Smooth muscle cell (in vitro differentiated cells): ENCODE data around the gene NFATC3. TPM values are rescaled to one million over a fixed set of nuclear protein-coding genes. Genes with fewer than 3 reads are reported as not detected.

Experiments
- DNase-seq: peaks from one replicate; lab custom pipeline; 2025; ENCODE audit not compliant: unreplicated experiment; lab: John Stamatoyannopoulos, UW
- H2AFZ ChIP-seq: fragments of 200-600 bp; sonication (generic); 2 replicates; pipeline ENCODE4 v1.6.0; 2016; ENCODE audit warnings: antibody characterized with exemption, low read depth, mild to moderate bottlenecking
- H3F3A ChIP-seq: fragments of 200-600 bp; sonication (generic); 2 replicates; pipeline ENCODE4 v1.6.0; 2017; ENCODE audit warnings: antibody characterized with exemption, low read depth
- H3K27ac ChIP-seq: fragments of 200-600 bp; sonication (generic); 2 replicates; pipeline ENCODE4 v1.5.1; 2016; ENCODE audit warnings: low read depth, mild to moderate bottlenecking
- H3K27me3 ChIP-seq: fragments of 200-600 bp; sonication (generic); 2 replicates; pipeline ENCODE4 v1.6.1; 2016; ENCODE audit warnings: low read depth, mild to moderate bottlenecking
- H3K36me3 ChIP-seq: fragments of 200-600 bp; sonication (generic); 2 replicates; pipeline ENCODE4 v1.5.1; 2016; ENCODE audit warnings: low read depth
- H3K4me1 ChIP-seq: fragments of 200-600 bp; sonication (generic); 2 replicates; pipeline ENCODE4 v1.5.1; 2016; ENCODE audit warnings: low read depth
- H3K4me2 ChIP-seq: fragments of 200-600 bp; sonication (generic); 2 replicates; pipeline ENCODE4 v1.6.0; 2016; ENCODE audit warnings: mild to moderate bottlenecking
- H3K4me3 ChIP-seq: fragments of 200-600 bp; sonication (generic); 2 replicates; pipeline ENCODE4 v1.5.1; 2016; ENCODE audit warnings: mild to moderate bottlenecking
- H3K79me2 ChIP-seq: fragments of 200-600 bp; sonication (generic); 2 replicates; pipeline ENCODE4 v1.6.0; 2016; ENCODE audit warnings: low read depth, mild to moderate bottlenecking
- H3K9ac ChIP-seq: fragments of 200-600 bp; sonication (generic); 2 replicates; pipeline ENCODE4 v1.6.0; 2016; ENCODE audit warnings: low read depth
- H3K9me3 ChIP-seq: fragments of 200-600 bp; sonication (generic); replicated peaks from 2 replicates; pipeline ENCODE4 v1.5.1; 2016; ENCODE audit warnings: low read depth
- H4K20me1 ChIP-seq: fragments of 200-600 bp; sonication (generic); 2 replicates; pipeline ENCODE4 v1.6.0; 2016; ENCODE audit warnings: low read depth
- WGBS: methylation state at CpG from one replicate; pipeline ENCODE4 v1.1.7; 2016; ENCODE audit warnings: low lambda C conversion rate; 5-methylcytosine and 5-hydroxymethylcytosine counted together
- polyA plus RNA-seq: library from polyadenylated mRNA; unstranded; fragments of >200 nt; fragmentation: Nextera tagmentation; extraction: Ambion mirVana; gene quantifications from 2 replicates; pipeline ENCODE4 v1.2.1, GENCODE V29; 2016
- total RNA-seq: library from RNA; depleted of rRNA; stranded (reverse); fragments of >200 nt; gene quantifications from 2 replicates; pipeline ENCODE4 v1.2.3, GENCODE V29; 2014
- TF ChIP-seq, protein P1 (sequence below): fragments of 200-600 bp; sonication (generic); IDR thresholded peaks from 2 replicates; pipeline ENCODE4 v1.5.1; 2017; ENCODE audit warnings: borderline replicate concordance, mild to moderate bottlenecking, antibody characterized with exemption; ENCODE audit not compliant: insufficient read depth, poor library complexity, severe bottlenecking

The NFATC3 gene
- total and polyA plus RNA-seq, 2 experiments from 2014 or later = 14.7 to 30.2 TPM

- no peak for DNase-seq
- Histone ChIP-seq H4K20me1 (no peaks in the 10 kb centered on the region), H3K4me3 (no peak overlapping the region), H3F3A (no peaks in the 10 kb centered on the region), H3K4me2 (no peak overlapping the region), H3K27ac (no peak overlapping the region), H3K36me3 (no peaks in the 10 kb centered on the region), H2AFZ (no peak overlapping the region), H3K4me1 (peaks cover 4% of the 10 kb centered on the region), H3K27me3 (no peaks in the 10 kb centered on the region), H3K9me3 (no peaks in the 10 kb centered on the region), H3K79me2 (no peaks in the 10 kb centered on the region), H3K9ac (no peak overlapping the region)
- TF ChIP-seq, protein P1, sequence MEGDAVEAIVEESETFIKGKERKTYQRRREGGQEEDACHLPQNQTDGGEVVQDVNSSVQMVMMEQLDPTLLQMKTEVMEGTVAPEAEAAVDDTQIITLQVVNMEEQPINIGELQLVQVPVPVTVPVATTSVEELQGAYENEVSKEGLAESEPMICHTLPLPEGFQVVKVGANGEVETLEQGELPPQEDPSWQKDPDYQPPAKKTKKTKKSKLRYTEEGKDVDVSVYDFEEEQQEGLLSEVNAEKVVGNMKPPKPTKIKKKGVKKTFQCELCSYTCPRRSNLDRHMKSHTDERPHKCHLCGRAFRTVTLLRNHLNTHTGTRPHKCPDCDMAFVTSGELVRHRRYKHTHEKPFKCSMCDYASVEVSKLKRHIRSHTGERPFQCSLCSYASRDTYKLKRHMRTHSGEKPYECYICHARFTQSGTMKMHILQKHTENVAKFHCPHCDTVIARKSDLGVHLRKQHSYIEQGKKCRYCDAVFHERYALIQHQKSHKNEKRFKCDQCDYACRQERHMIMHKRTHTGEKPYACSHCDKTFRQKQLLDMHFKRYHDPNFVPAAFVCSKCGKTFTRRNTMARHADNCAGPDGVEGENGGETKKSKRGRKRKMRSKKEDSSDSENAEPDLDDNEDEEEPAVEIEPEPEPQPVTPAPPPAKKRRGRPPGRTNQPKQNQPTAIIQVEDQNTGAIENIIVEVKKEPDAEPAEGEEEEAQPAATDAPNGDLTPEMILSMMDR = no peak
- WGBS = 90% methylated on average over 9 of the region's 9 CpGs
Measured at GRCh38 chr16:68242926-68243858, 158.0 kb downstream of the NFATC3 start.

GRCh38 chr16:68244481-68244902, 159.3 kb downstream of the NFATC3 start:
- no peaks in the 10 kb centered on the region for H3F3A ChIP-seq
- no peak overlapping the region for H3K27ac ChIP-seq
- TF ChIP-seq, protein P1 = no peak
- no peaks in the 10 kb centered on the region for H3K79me2 ChIP-seq
- H3K27me3 ChIP-seq = no peaks in the 10 kb centered on the region
- DNase-seq = no peak
- WGBS = 18% methylated on average over 20 of the region's 20 CpGs
- peak overlapping the region; percentile 86 for H3K4me3 ChIP-seq
- H4K20me1 ChIP-seq = no peaks in the 10 kb centered on the region
- peak overlapping the region; percentile 42 for H3K9ac ChIP-seq
- H3K36me3 ChIP-seq = no peaks in the 10 kb centered on the region
- peaks cover 4% of the 10 kb centered on the region for H3K4me1 ChIP-seq
- no peaks in the 10 kb centered on the region for H3K9me3 ChIP-seq
- H3K4me2 ChIP-seq = peak overlapping the region; percentile 92
- H2AFZ ChIP-seq = peak overlapping the region; percentile 81

- peak within 1 kb of the TSS; percentile 67 for H3K9ac ChIP-seq
- no peak within 1 kb of the TSS for H3K27ac ChIP-seq
- H3K79me2 ChIP-seq = no peaks in the 10 kb centered on the region
- H3K4me2 ChIP-seq = peak within 1 kb of the TSS; percentile 92
- DNase-seq = peak; percentile 87
- TF ChIP-seq, protein P1 = no peak
- H3K27me3 ChIP-seq = no peaks in the 10 kb centered on the region
- H3F3A ChIP-seq = no peaks in the 10 kb centered on the region
- peaks cover 4% of the 10 kb centered on the region for H3K4me1 ChIP-seq
- H3K36me3 ChIP-seq = no peaks in the 10 kb centered on the region
- peak within 1 kb of the TSS; percentile 81 for H2AFZ ChIP-seq
- 2% methylated on average over 68 of the region's 75 CpGs for WGBS
- peak within 1 kb of the TSS; percentile 86 for H3K4me3 ChIP-seq
- no peaks in the 10 kb centered on the region for H4K20me1 ChIP-seq
- H3K9me3 ChIP-seq = no peaks in the 10 kb centered on the region
Measured at GRCh38 chr16:68244903-68245853, 160.0 kb downstream of the NFATC3 start, which contains the start of gene PLA2G15. Gene PLA2G15 (plus strand): TSS chr16:68245373. CDS start chr16:68245427, 54 bp downstream.
